Endothelial cell of umbilical vein (primary cell): Measurements from ENCODE around the gene PCBD1. TPM values are rescaled to one million over a fixed set of nuclear protein-coding genes. Genes with fewer than 3 reads are reported as not detected.

ENCODE experiments used
- BruUV-seq: library from RNA; stranded (reverse); fragments of 400-500 nt; replicated peaks from 2 replicates; lab custom pipeline; 2021; lab: Mats Ljungman, UMichigan
- CTCF ChIA-PET: fragments of 300-600, 350-600 bp; sonication (Branson Sonifier 250); formaldehyde crosslinking; loops from one replicate; lab custom pipeline; 2021; ENCODE audit warnings: antibody characterized with exemption, inconsistent platforms; lab: Charles Lee
- POLR2A ChIA-PET: fragments of 300-600, 350-600 bp; sonication (Branson Sonifier 250); formaldehyde crosslinking; loops from one replicate; lab custom pipeline; 2021; ENCODE audit warnings: antibody characterized with exemption, inconsistent platforms; lab: Charles Lee
- DNase-seq: peaks from one replicate; pipeline ENCODE4 v3.0.0-alpha.2; 2011; ENCODE audit warnings: low read depth, low spot score
- FAIRE-seq: peaks from 2 replicates; lab custom pipeline; 2011; peaks lifted over from hg19 to GRCh38; lab: Jason Lieb, UNC
- H2AFZ ChIP-seq: 2 replicates; pipeline ENCODE4 v1.6.0; 2012; ENCODE audit warnings: low read depth, low read length, control low read depth, inconsistent platforms
- H3K27ac ChIP-seq: 2 replicates; pipeline ENCODE4 v1.5.1; 2011; ENCODE audit warnings: low read depth, mild to moderate bottlenecking, control low read depth, low read length, moderate library complexity; ENCODE audit not compliant: insufficient read depth
- H3K27me3 ChIP-seq, 2 experiments: 2 replicates each; pipeline versions ENCODE4 v1.6.0 to v1.6.1; 2011; ENCODE audit warnings: low read length in 2 of 2, mixed read lengths in 1 of 2; ENCODE audit not compliant: control insufficient read depth in 2 of 2, insufficient read depth in 2 of 2
- H3K36me3 ChIP-seq, 2 experiments: 2 replicates in 1 of 2; 3 replicates in 1 of 2; pipeline ENCODE4 v1.5.1; 2011; ENCODE audit warnings: low read length in 2 of 2, mild to moderate bottlenecking in 1 of 2, moderate library complexity in 1 of 2; ENCODE audit not compliant: control insufficient read depth in 2 of 2, insufficient read depth in 2 of 2; ENCODE audit errors: extremely low read depth in 1 of 2
- H3K4me1 ChIP-seq: 3 replicates; pipeline ENCODE4 v1.5.1; 2011; ENCODE audit warnings: mild to moderate bottlenecking, low read length; ENCODE audit not compliant: control insufficient read depth, insufficient read depth; ENCODE audit errors: extremely low read depth
- H3K4me2 ChIP-seq: 2 replicates; pipeline ENCODE4 v1.6.1; 2011; ENCODE audit warnings: low read length, control low read depth, mixed read lengths; ENCODE audit not compliant: insufficient read depth
- H3K4me3 ChIP-seq, 3 experiments: fragments of 200-600 bp in 1 of 3; sonication (generic), shearing (Covaris generic) in 1 of 3; replicated peaks in 1 of 3; 2 replicates each; pipeline ENCODE4 v1.5.1; 2011 to 2016; ENCODE audit warnings: control low read depth in 3 of 3, low read length in 3 of 3, mild to moderate bottlenecking in 2 of 3, inconsistent platforms in 1 of 3, low read depth in 1 of 3, moderate library complexity in 1 of 3; ENCODE audit not compliant: insufficient read depth in 1 of 3
- H3K79me2 ChIP-seq: 2 replicates; pipeline ENCODE4 v1.6.0; 2012; ENCODE audit warnings: low read length, inconsistent platforms; ENCODE audit not compliant: control insufficient read depth, insufficient read depth
- H3K9ac ChIP-seq: replicated peaks from 2 replicates; pipeline ENCODE3; 2011; ENCODE audit warnings: low read length, control low read depth; ENCODE audit not compliant: insufficient read depth; ENCODE audit errors: extremely low read depth
- H3K9me1 ChIP-seq: replicated peaks from 3 replicates; pipeline ENCODE4 v1.6.0; 2011; ENCODE audit warnings: mild to moderate bottlenecking, low read length; ENCODE audit not compliant: control insufficient read depth, insufficient read depth; ENCODE audit errors: extremely low read depth
- H3K9me3 ChIP-seq: replicated peaks from 2 replicates; pipeline ENCODE4 v1.5.1; 2012; ENCODE audit warnings: low read length, inconsistent platforms; ENCODE audit not compliant: control insufficient read depth, insufficient read depth
- H4K20me1 ChIP-seq: replicated peaks from 2 replicates; pipeline ENCODE3; 2011; ENCODE audit warnings: mild to moderate bottlenecking, low read length; ENCODE audit not compliant: control insufficient read depth, insufficient read depth; ENCODE audit errors: extremely low read depth
- EZH2 ChIP-seq: IDR thresholded peaks from 2 replicates; pipeline ENCODE4 v1.6.1; 2012; ENCODE audit warnings: borderline replicate concordance, low read depth, mild to moderate bottlenecking, moderate library complexity, low read length, inconsistent platforms; ENCODE audit not compliant: severe bottlenecking
- FOS ChIP-seq: IDR thresholded peaks from 2 replicates; pipeline ENCODE4 v1.6.1; 2011; ENCODE audit warnings: mild to moderate bottlenecking, low read length, moderate library complexity, borderline replicate concordance; ENCODE audit not compliant: insufficient read depth
- GATA2 ChIP-seq: IDR thresholded peaks from 2 replicates; pipeline ENCODE4 v1.7.0; 2011; ENCODE audit warnings: low read depth, mild to moderate bottlenecking, moderate library complexity, mixed read lengths, low read length; ENCODE audit not compliant: insufficient read length, insufficient read depth
- JUN ChIP-seq: IDR thresholded peaks from 2 replicates; pipeline ENCODE4 v1.6.1; 2011; ENCODE audit warnings: borderline replicate concordance, low read depth; ENCODE audit not compliant: insufficient read length, insufficient read depth
- MAX ChIP-seq: IDR thresholded peaks from 2 replicates; pipeline ENCODE4 v1.6.1; 2011; ENCODE audit not compliant: insufficient read depth, insufficient read length
- MYC ChIP-seq: IDR thresholded peaks from one replicate; pipeline ENCODE4 v1.6.1; 2011; ENCODE audit warnings: mild to moderate bottlenecking, low read depth, low read length
- POLR2A ChIP-seq: IDR thresholded peaks from 2 replicates; pipeline ENCODE4 v1.6.1; 2012; ENCODE audit warnings: low read depth, mild to moderate bottlenecking, control low read depth, low read length
- POLR2AphosphoS5 ChIP-seq: IDR thresholded peaks from 2 replicates; pipeline ENCODE4 v1.6.1; 2012; ENCODE audit warnings: low read depth, mild to moderate bottlenecking, control low read depth, low read length, moderate library complexity; ENCODE audit not compliant: insufficient read depth
- dilution Hi-C: fragments of 300-500 bp; cut with MboI; formaldehyde crosslinking; loops from one replicate; pipeline ENCODE4 v1.15.0; 2019; ENCODE audit warnings: low sequenced_read_pairs; ENCODE audit not compliant: extremely low pct_ligation_motif_present
- intact Hi-C: fragments of 100-400 bp; cut with micrococcal nuclease; formaldehyde crosslinking; loops from one replicate; pipeline ENCODE4 v1.10.0; 2022
- polyA plus RNA-seq, 4 experiments: library from polyadenylated mRNA; depleted of rRNA in 3 of 4; stranded (reverse) in 3 of 4; unstranded in 1 of 4; fragments of >200 nt; gene quantifications; 2 replicates each; pipeline versions ENCODE4 v1.2.1 to v1.2.3, GENCODE V29; 2011 to 2012; ENCODE audit warnings: missing spikeins in 1 of 4
- total RNA-seq: library from RNA; stranded (reverse); gene quantifications from 2 replicates; pipeline ENCODE4 v1.2.3, GENCODE V29; 2021
- TF ChIP-seq, protein P1 (sequence below), 2 donors: IDR thresholded peaks; 1 replicate in 1 of 2; 2 replicates in 1 of 2; pipeline ENCODE4 v1.5.1; 2011; ENCODE audit warnings: low read length in 2 of 2, mild to moderate bottlenecking in 2 of 2, moderate library complexity in 2 of 2, control low read depth in 1 of 2, inconsistent platforms in 1 of 2, low read depth in 1 of 2; ENCODE audit not compliant: insufficient read depth in 1 of 2; ENCODE audit errors: extremely low read depth in 1 of 2

PCBD1 gene
- total and polyA plus RNA-seq, 2 donors (not counting 3 experiments of a cell fraction or from before 2014, with no cell fraction given) = 95.7 to 113 TPM

DNA sequence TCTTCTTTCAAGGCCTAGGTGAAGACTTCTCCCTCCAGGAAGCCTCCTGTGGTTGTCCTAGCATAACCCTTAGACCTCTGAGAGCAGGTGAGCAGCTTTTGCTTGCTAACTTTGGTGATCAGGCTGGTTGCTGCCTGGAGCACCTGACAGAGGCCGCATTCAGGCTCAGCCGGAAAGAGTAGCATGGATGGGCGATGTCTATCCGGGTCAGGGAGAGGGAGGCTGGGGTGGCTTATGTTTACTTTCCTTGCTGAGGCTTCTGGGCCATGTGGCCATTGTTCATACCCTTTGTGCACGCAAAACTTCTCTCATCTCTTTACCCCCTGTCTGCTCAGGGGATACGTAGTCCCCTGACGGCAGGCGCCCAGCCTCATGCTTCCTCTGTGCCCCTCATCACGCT, 27.4 kb upstream of the PCBD1 start:
- H3K4me3 ChIP-seq = no peak overlapping the region
- no peaks in the 10 kb centered on the region for H3K36me3 ChIP-seq
- H3K9ac ChIP-seq = no peak overlapping the region
- peaks cover 0 to 10% of the 10 kb centered on the region in 2 experiments for H3K27me3 ChIP-seq
- no peaks in the 10 kb centered on the region for H3K4me1 ChIP-seq
- H3K9me1 ChIP-seq = no peaks in the 10 kb centered on the region
- dilution Hi-C loops (no loop called here), intact Hi-C loops (no loop called here)
- FAIRE-seq = no peak
- H3K79me2 ChIP-seq = no peaks in the 10 kb centered on the region
- no peak overlapping the region for H3K4me2 ChIP-seq
- no peaks in the 10 kb centered on the region for H4K20me1 ChIP-seq
- CTCF ChIA-PET = interaction anchor here (1.2 kb wide), 1 partner anchor 8 kb away, joined by 3 read pairs; no protein-coding TSS in a partner anchor
- H3K9me3 ChIP-seq = no peaks in the 10 kb centered on the region
- no peak for DNase-seq
- H3K27ac ChIP-seq = no peak overlapping the region
- TF ChIP-seq POLR2AphosphoS5 (no peak), MYC (no peak), GATA2 (no peak), EZH2 (no peak), FOS (no peak), POLR2A (no peak), JUN (no peak), MAX (no peak)
- TF ChIP-seq, protein P1, sequence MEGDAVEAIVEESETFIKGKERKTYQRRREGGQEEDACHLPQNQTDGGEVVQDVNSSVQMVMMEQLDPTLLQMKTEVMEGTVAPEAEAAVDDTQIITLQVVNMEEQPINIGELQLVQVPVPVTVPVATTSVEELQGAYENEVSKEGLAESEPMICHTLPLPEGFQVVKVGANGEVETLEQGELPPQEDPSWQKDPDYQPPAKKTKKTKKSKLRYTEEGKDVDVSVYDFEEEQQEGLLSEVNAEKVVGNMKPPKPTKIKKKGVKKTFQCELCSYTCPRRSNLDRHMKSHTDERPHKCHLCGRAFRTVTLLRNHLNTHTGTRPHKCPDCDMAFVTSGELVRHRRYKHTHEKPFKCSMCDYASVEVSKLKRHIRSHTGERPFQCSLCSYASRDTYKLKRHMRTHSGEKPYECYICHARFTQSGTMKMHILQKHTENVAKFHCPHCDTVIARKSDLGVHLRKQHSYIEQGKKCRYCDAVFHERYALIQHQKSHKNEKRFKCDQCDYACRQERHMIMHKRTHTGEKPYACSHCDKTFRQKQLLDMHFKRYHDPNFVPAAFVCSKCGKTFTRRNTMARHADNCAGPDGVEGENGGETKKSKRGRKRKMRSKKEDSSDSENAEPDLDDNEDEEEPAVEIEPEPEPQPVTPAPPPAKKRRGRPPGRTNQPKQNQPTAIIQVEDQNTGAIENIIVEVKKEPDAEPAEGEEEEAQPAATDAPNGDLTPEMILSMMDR (IDR thresholded peaks at IDR 0.05; ENCODE audit: extremely low read depth in 1 of 2, insufficient read depth in 1 of 2, low read depth in 1 of 2, low read length in 2 of 2) = no peak
- POLR2A ChIA-PET = no interaction called here
- H2AFZ ChIP-seq = no peak overlapping the region
- no TSS peak for BruUV-seq
